Measurements from ENCODE around the gene LKAAEAR1. TPM values are rescaled to one million over a fixed set of nuclear protein-coding genes. Genes with fewer than 3 reads are reported as not detected.
A peak's percentile ranks its signal among the peaks of the same experiment; 100 is the strongest.

Gene LKAAEAR1
- total and polyA plus RNA-seq, 9 of the 15 experiments (the other 6 are each of a cell fraction or from before 2014, with no cell fraction given), result not detected

GRCh38 chr20:64062596-64063388 lies 21.4 kb downstream of the LKAAEAR1 start, which contains the start of gene TCEA2 (continued):
- no peak for TF ChIP-seq HBP1 (CRISPR knock-in tag; IDR thresholded peaks at IDR 0.05)
- no peak for TF ChIP-seq IRF2 (CRISPR knock-in tag; IDR thresholded peaks at IDR 0.05)
- TF ChIP-seq, protein P1, sequence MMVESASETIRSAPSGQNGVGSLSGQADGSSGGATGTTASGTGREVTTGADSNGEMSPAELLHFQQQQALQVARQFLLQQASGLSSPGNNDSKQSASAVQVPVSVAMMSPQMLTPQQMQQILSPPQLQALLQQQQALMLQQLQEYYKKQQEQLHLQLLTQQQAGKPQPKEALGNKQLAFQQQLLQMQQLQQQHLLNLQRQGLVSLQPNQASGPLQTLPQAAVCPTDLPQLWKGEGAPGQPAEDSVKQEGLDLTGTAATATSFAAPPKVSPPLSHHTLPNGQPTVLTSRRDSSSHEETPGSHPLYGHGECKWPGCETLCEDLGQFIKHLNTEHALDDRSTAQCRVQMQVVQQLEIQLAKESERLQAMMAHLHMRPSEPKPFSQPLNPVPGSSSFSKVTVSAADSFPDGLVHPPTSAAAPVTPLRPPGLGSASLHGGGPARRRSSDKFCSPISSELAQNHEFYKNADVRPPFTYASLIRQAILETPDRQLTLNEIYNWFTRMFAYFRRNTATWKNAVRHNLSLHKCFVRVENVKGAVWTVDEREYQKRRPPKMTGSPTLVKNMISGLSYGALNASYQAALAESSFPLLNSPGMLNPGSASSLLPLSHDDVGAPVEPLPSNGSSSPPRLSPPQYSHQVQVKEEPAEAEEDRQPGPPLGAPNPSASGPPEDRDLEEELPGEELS (CRISPR knock-in tag; IDR thresholded peaks at IDR 0.05; ENCODE audit: borderline replicate concordance), result no peak
- TF ChIP-seq CLOCK (CRISPR knock-in tag; IDR thresholded peaks at IDR 0.05; ENCODE audit: borderline replicate concordance), result peak; percentile 34; the same call in 1 of the 2 replicates
- no peak for TF ChIP-seq MXI1 (IDR thresholded peaks at IDR 0.05; ENCODE audit: low read depth, low read length)
- TF ChIP-seq ILK (tag; IDR thresholded peaks at IDR 0.05; ENCODE audit: borderline replicate concordance, low read depth), result no peak
- TF ChIP-seq PATZ1 (CRISPR knock-in tag; IDR thresholded peaks at IDR 0.05; ENCODE audit: borderline replicate concordance), result no peak
- TF ChIP-seq KDM5B (IDR thresholded peaks at IDR 0.05; ENCODE audit: insufficient replicate concordance, low read depth, low read length), result peak; percentile 88
- TF ChIP-seq ZNF507 (tag; conservative IDR thresholded peaks at IDR 0.05), result no peak
- TF ChIP-seq HIVEP1 (CRISPR knock-in tag; IDR thresholded peaks at IDR 0.05), result no peak
- TF ChIP-seq WHSC1 (IDR thresholded peaks at IDR 0.05; ENCODE audit: low read length), result no peak
- peak; percentile 88 for TF ChIP-seq NR2C2 (CRISPR knock-in tag; IDR thresholded peaks at IDR 0.05)
- peak; percentile 98 for TF ChIP-seq NR2C2 (tag; IDR thresholded peaks at IDR 0.05)
- TF ChIP-seq, protein P2, sequence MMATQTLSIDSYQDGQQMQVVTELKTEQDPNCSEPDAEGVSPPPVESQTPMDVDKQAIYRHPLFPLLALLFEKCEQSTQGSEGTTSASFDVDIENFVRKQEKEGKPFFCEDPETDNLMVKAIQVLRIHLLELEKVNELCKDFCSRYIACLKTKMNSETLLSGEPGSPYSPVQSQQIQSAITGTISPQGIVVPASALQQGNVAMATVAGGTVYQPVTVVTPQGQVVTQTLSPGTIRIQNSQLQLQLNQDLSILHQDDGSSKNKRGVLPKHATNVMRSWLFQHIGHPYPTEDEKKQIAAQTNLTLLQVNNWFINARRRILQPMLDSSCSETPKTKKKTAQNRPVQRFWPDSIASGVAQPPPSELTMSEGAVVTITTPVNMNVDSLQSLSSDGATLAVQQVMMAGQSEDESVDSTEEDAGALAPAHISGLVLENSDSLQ (IDR thresholded peaks at IDR 0.05), result no peak
- TF ChIP-seq BRD9 (IDR thresholded peaks at IDR 0.05; ENCODE audit: low read depth, partially characterized antibody), result no peak
- no peak for TF ChIP-seq SAFB (IDR thresholded peaks at IDR 0.05; ENCODE audit: borderline replicate concordance, low read depth, low read length)
- peak; percentile 99 for TF ChIP-seq ZNF644 (tag; IDR thresholded peaks at IDR 0.05; ENCODE audit: low read depth)
- no peak for TF ChIP-seq ZNF695 (CRISPR knock-in tag; IDR thresholded peaks at IDR 0.05)

Measured in K562 (cell line).